K562 (cell line): Measurements from ENCODE around the gene RNF223. TPM values are rescaled to one million over a fixed set of nuclear protein-coding genes. Genes with fewer than 3 reads are reported as not detected.

Experiments used
- CHD1 ChIP-seq: fragments of 200-600 bp; sonication (generic); IDR thresholded peaks from one replicate; pipeline ENCODE4 v1.6.1; 2012; ENCODE audit warnings: mild to moderate bottlenecking, moderate library complexity, low read length, inconsistent platforms
- ESRRA ChIP-seq: fragments of 450-650 bp; IDR thresholded peaks from 2 replicates; pipeline ENCODE4 v1.6.1; 2014; ENCODE audit warnings: low read depth, mild to moderate bottlenecking, moderate library complexity, borderline replicate concordance
- ETV1 ChIP-seq: fragments of 450-650 bp; conservative IDR thresholded peaks from 2 replicates; pipeline ENCODE4 v1.6.1; 2016; ENCODE audit warnings: missing genetic modification characterization, control low read depth, low read depth, missing compliant biosample characterization
- HDAC1 ChIP-seq, 2 experiments: fragments of 450-650 bp; IDR thresholded peaks; 2 replicates each; pipeline ENCODE4 v1.6.1; 2016 to 2017; ENCODE audit warnings: inconsistent platforms in 1 of 2, mild to moderate bottlenecking in 1 of 2, moderate library complexity in 1 of 2
- MBD2 ChIP-seq: sonication (generic); IDR thresholded peaks from 2 replicates; pipeline ENCODE4 v1.6.1; 2016; ENCODE audit warnings: low read depth, borderline replicate concordance
- MTA3 ChIP-seq: fragments of 450-650 bp; formaldehyde crosslinking; IDR thresholded peaks from 2 replicates; pipeline ENCODE4 v1.6.1; 2017; ENCODE audit warnings: mild to moderate bottlenecking, borderline replicate concordance
- NR3C1 ChIP-seq: sonication (generic); formaldehyde crosslinking; IDR thresholded peaks from 2 replicates; pipeline ENCODE4 v1.8.1; 2022; ENCODE audit warnings: missing genetic modification reagents
- PHF20 ChIP-seq: fragments of 450-650 bp; IDR thresholded peaks from 2 replicates; pipeline ENCODE4 v1.6.1; 2018; ENCODE audit not compliant: partially characterized antibody
- PPARD ChIP-seq: fragments of 250-450 bp; sonication (Bioruptor Pico); IDR thresholded peaks from 2 replicates; pipeline ENCODE4 v1.8.0; 2022; ENCODE audit warnings: inconsistent platforms, mild to moderate bottlenecking, moderate library complexity
- RBBP5 ChIP-seq: fragments of 200-600 bp; sonication (generic); IDR thresholded peaks from 2 replicates; pipeline ENCODE4 v1.6.1; 2012; ENCODE audit warnings: borderline replicate concordance, mild to moderate bottlenecking, low read length, control low read depth, inconsistent platforms; ENCODE audit not compliant: insufficient read depth, poor library complexity, severe bottlenecking
- RBM39 ChIP-seq: fragments of 200-400 bp; formaldehyde crosslinking; optimal IDR thresholded peaks from 2 replicates; pipeline ENCODE3; 2018; ENCODE audit warnings: low read depth, low read length
- RFX5 ChIP-seq: IDR thresholded peaks from 2 replicates; pipeline ENCODE4 v1.6.1; 2011; ENCODE audit warnings: low read depth, mild to moderate bottlenecking, improper control_type of control experiment, low read length
- RUNX1 ChIP-seq: sonication (generic); IDR thresholded peaks from 2 replicates; pipeline ENCODE4 v1.6.1; 2016; ENCODE audit warnings: antibody characterized with exemption, low read depth
- SMARCE1 ChIP-seq: fragments of 450-650 bp; IDR thresholded peaks from 2 replicates; pipeline ENCODE4 v1.7.1; 2016; ENCODE audit warnings: mild to moderate bottlenecking
- SRF ChIP-seq, 2 experiments: fragments of 250-450, 450-650 bp in 1 of 2; sonication (Bioruptor Pico) in 1 of 2; sonication (generic) in 1 of 2; formaldehyde crosslinking; IDR thresholded peaks; 2 replicates each; pipeline versions ENCODE4 v1.5.0 to v1.5.1; 2020 to 2022; ENCODE audit warnings: mild to moderate bottlenecking in 1 of 2, missing genetic modification reagents in 1 of 2
- TOE1 ChIP-seq, 2 experiments: fragments of 450-650 bp in 1 of 2; sonication (generic) in 1 of 2; formaldehyde crosslinking in 1 of 2; IDR thresholded peaks; 2 replicates each; pipeline versions ENCODE4 v1.7.1 to v1.8.0; 2016 to 2022; ENCODE audit warnings: borderline replicate concordance in 2 of 2, mild to moderate bottlenecking in 2 of 2, antibody characterized with exemption in 1 of 2, inconsistent platforms in 1 of 2, low read depth in 1 of 2, missing genetic modification reagents in 1 of 2, moderate library complexity in 1 of 2
- ZC3H8 ChIP-seq: fragments of 450-650 bp; IDR thresholded peaks from 2 replicates; pipeline ENCODE4 v1.6.1; 2017
- ZNF263 ChIP-seq: sonication (generic); formaldehyde crosslinking; IDR thresholded peaks from 2 replicates; pipeline ENCODE4 v1.8.0; 2022; ENCODE audit warnings: mild to moderate bottlenecking, missing genetic modification reagents, borderline replicate concordance
- ZNF445 ChIP-seq: fragments of 250-450 bp; sonication (Bioruptor Pico); IDR thresholded peaks from 2 replicates; pipeline ENCODE4 v1.4.0; 2020; ENCODE audit warnings: low read depth, mild to moderate bottlenecking, moderate library complexity
- ZNF766 ChIP-seq: fragments of 200-800 bp; sonication (Bioruptor generic); conservative IDR thresholded peaks from 2 replicates; pipeline ENCODE4 v1.6.1; 2016; ENCODE audit warnings: missing genetic modification characterization, missing compliant biosample characterization
- polyA plus RNA-seq, 8 experiments: library from polyadenylated mRNA; depleted of rRNA in 4 of 8; stranded (reverse) in 5 of 8; unstranded in 3 of 8; fragments of >200 nt; fragmentation: Nextera tagmentation in 2 of 8; fragmentation: Illumina TruSeq in 1 of 8; extraction: Ambion mirVana in 2 of 8; extraction: Trizol in 1 of 8; gene quantifications; 2 replicates each; pipeline versions ENCODE4 v1.2.1 to v1.2.3, GENCODE V29; 2011 to 2014; ENCODE audit warnings: inconsistent platforms in 1 of 8, missing spikeins in 1 of 8
- total RNA-seq, 7 experiments: library from RNA; depleted of rRNA in 6 of 7; stranded (reverse); fragments of >200 nt in 6 of 7; fragmentation: Illumina TruSeq in 2 of 7; extraction: Trizol in 2 of 7; gene quantifications; 2 replicates each; pipeline versions ENCODE4 v1.2.1 to v1.2.3, GENCODE V29; 2011 to 2021; ENCODE audit warnings: low replicate concordance in 1 of 7
- TF ChIP-seq, protein P1 (sequence below), 3 experiments: IDR thresholded peaks in 2 of 3; conservative IDR thresholded peaks in 1 of 3; 2 replicates each; pipeline ENCODE4 v1.5.1; 2011 to 2012; ENCODE audit warnings: low read length in 3 of 3, mild to moderate bottlenecking in 3 of 3, control low read depth in 2 of 3, improper control_type of control experiment in 1 of 3, inconsistent platforms in 1 of 3, low read depth in 1 of 3, mixed read lengths in 1 of 3, moderate library complexity in 1 of 3; ENCODE audit not compliant: insufficient read depth in 2 of 3
- TF ChIP-seq, protein P2 (sequence below): sonication (generic); formaldehyde crosslinking; IDR thresholded peaks from 2 replicates; pipeline ENCODE4 v1.5.0; 2020; ENCODE audit warnings: missing genetic modification reagents
- TF ChIP-seq, protein P3 (sequence below): fragments of 450-650 bp; IDR thresholded peaks from 2 replicates; pipeline ENCODE4 v1.6.1; 2016; ENCODE audit warnings: borderline replicate concordance

RNF223 gene
- total and polyA plus RNA-seq, 9 of the 15 experiments (the other 6 are each of a cell fraction or from before 2014, with no cell fraction given), result 0.04 to 0.32 TPM; not detected in 7

DNA sequence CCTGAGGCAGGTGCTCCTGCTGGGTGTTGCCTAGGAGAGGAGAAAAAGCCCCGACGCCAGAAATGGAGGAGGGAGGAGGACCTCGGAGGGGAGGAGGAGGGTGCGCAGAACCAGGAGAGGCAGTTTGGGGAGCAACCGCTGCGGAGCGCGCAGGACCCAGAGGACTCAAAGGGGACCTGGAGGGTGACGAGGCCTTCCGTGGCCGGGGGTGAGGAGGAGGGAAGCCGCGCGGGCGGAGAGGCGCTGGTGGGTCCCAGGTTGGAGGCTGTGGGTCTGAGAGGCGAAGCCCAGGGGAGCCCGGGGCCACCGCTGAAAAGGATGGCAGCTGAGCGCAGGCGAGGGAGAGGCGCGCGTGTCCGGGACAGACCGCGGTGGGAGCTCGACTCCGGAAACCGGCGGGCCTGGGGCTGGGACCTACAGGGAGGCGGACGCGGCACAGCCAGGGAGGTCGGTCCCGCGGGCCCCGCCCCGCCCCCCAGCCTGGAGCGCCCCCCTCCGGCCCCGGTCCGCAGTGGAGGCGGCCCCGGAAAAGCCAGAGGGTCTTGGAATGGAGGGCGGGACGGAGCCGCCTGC is 15.1 kb downstream of the RNF223 start (continued):
- no peak for TF ChIP-seq CHD1
- no peak for TF ChIP-seq ESRRA
- TF ChIP-seq TOE1 (IDR thresholded peaks at IDR 0.05; ENCODE audit: borderline replicate concordance), result no peak
- TF ChIP-seq TOE1 (CRISPR knock-in tag; IDR thresholded peaks at IDR 0.05; ENCODE audit: borderline replicate concordance, low read depth), result no peak
- no peak for TF ChIP-seq RFX5
- TF ChIP-seq ZNF445 (CRISPR knock-in tag), result no peak
- TF ChIP-seq SMARCE1, result 0 out of 2 replicates have a peak, but pooled peaks have one; percentile 13
- TF ChIP-seq, protein P1, sequence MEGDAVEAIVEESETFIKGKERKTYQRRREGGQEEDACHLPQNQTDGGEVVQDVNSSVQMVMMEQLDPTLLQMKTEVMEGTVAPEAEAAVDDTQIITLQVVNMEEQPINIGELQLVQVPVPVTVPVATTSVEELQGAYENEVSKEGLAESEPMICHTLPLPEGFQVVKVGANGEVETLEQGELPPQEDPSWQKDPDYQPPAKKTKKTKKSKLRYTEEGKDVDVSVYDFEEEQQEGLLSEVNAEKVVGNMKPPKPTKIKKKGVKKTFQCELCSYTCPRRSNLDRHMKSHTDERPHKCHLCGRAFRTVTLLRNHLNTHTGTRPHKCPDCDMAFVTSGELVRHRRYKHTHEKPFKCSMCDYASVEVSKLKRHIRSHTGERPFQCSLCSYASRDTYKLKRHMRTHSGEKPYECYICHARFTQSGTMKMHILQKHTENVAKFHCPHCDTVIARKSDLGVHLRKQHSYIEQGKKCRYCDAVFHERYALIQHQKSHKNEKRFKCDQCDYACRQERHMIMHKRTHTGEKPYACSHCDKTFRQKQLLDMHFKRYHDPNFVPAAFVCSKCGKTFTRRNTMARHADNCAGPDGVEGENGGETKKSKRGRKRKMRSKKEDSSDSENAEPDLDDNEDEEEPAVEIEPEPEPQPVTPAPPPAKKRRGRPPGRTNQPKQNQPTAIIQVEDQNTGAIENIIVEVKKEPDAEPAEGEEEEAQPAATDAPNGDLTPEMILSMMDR (IDR thresholded peaks at IDR 0.05 in 2 of 3, conservative IDR thresholded peaks at IDR 0.05 in 1 of 3; ENCODE audit: insufficient read depth in 2 of 3, low read depth in 1 of 3, low read length in 3 of 3), result peak; percentile 30 to 43 (median 31); a peak in 2 of 6 replicates
- TF ChIP-seq, protein P2, sequence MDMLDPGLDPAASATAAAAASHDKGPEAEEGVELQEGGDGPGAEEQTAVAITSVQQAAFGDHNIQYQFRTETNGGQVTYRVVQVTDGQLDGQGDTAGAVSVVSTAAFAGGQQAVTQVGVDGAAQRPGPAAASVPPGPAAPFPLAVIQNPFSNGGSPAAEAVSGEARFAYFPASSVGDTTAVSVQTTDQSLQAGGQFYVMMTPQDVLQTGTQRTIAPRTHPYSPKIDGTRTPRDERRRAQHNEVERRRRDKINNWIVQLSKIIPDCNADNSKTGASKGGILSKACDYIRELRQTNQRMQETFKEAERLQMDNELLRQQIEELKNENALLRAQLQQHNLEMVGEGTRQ (CRISPR knock-in tag), result no peak
- no peak for TF ChIP-seq ZC3H8
- TF ChIP-seq NR3C1 (CRISPR knock-in tag), result 0 out of 2 replicates have a peak, but pooled peaks have one; percentile 4
- TF ChIP-seq ZNF766 (CRISPR knock-in tag), result no peak
- peak; percentile 46; the same call in 1 of the 2 replicates for TF ChIP-seq ETV1 (tag)
- TF ChIP-seq SRF (CRISPR knock-in tag; IDR thresholded peaks at IDR 0.05), result peak in 1 of 2 experiments; percentile 84; a peak in 1 of 4 replicates
- TF ChIP-seq RBBP5, result peak; percentile 62
- TF ChIP-seq ZNF263 (CRISPR knock-in tag), result peak; percentile 97
- TF ChIP-seq RUNX1, result no peak
- no peak for TF ChIP-seq MBD2
- peak; percentile 58 for TF ChIP-seq PHF20
- no peak for TF ChIP-seq PPARD (CRISPR knock-in tag)
- TF ChIP-seq, protein P3, sequence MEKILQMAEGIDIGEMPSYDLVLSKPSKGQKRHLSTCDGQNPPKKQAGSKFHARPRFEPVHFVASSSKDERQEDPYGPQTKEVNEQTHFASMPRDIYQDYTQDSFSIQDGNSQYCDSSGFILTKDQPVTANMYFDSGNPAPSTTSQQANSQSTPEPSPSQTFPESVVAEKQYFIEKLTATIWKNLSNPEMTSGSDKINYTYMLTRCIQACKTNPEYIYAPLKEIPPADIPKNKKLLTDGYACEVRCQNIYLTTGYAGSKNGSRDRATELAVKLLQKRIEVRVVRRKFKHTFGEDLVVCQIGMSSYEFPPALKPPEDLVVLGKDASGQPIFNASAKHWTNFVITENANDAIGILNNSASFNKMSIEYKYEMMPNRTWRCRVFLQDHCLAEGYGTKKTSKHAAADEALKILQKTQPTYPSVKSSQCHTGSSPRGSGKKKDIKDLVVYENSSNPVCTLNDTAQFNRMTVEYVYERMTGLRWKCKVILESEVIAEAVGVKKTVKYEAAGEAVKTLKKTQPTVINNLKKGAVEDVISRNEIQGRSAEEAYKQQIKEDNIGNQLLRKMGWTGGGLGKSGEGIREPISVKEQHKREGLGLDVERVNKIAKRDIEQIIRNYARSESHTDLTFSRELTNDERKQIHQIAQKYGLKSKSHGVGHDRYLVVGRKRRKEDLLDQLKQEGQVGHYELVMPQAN, result 0 out of 2 replicates have a peak, but pooled peaks have one; percentile 27
- TF ChIP-seq RBM39, result no peak
- TF ChIP-seq MTA3, result peak; percentile 73; the same call in 1 of the 2 replicates
- 0 out of 4 replicates have a peak, but pooled peaks of 1 of the 2 experiments have one; percentile 48 for TF ChIP-seq HDAC1 (IDR thresholded peaks at IDR 0.05)
